B cell (primary cell): ENCODE measurements around the gene STAT1. TPM values are rescaled to one million over a fixed set of nuclear protein-coding genes. Genes with fewer than 3 reads are reported as not detected.
A peak's percentile ranks its signal among the peaks of the same experiment; 100 is the strongest.

Experiments used
- ATAC-seq: fragments of 200-7000 bp; cut with Tn5 transposase; one replicate; pipeline ENCODE4 v1.10.0; 2021; ENCODE audit warnings: low read depth, mild to moderate bottlenecking, moderate number of reproducible peaks, moderate library complexity
- CTCF ChIA-PET: fragments of 350-600 bp; sonication (Branson Sonifier 250); formaldehyde crosslinking; loops from one replicate; lab custom pipeline; 2021; ENCODE audit warnings: antibody characterized with exemption, inconsistent platforms; lab: Charles Lee
- POLR2A ChIA-PET: fragments of 350-600 bp; sonication (Branson Sonifier 250); formaldehyde crosslinking; loops from one replicate; lab custom pipeline; 2021; ENCODE audit warnings: antibody characterized with exemption; lab: Charles Lee
- DNase-seq: peaks from one replicate; pipeline ENCODE4 v3.0.0; 2013
- H2AFZ ChIP-seq: 2 replicates; pipeline ENCODE4 v1.6.1; 2012; ENCODE audit warnings: mild to moderate bottlenecking, low read depth, low read length; ENCODE audit not compliant: insufficient read depth, poor library complexity, severe bottlenecking
- H3K27ac ChIP-seq, 2 donors: 1 replicate in 1 of 2; 2 replicates in 1 of 2; pipeline ENCODE4 v1.5.1; 2012 to 2013; ENCODE audit warnings: low read length in 2 of 2, mild to moderate bottlenecking in 2 of 2, moderate library complexity in 1 of 2
- H3K27me3 ChIP-seq, 4 experiments: fragments of 200-600 bp in 1 of 4; sonication (generic) in 1 of 4; replicated peaks in 1 of 4; 1 replicate in 2 of 4; 2 replicates in 2 of 4; pipeline versions ENCODE4 v1.6.1 to v1.7.0; 2013 to 2016; ENCODE audit warnings: low read length in 3 of 4, mild to moderate bottlenecking in 2 of 4, mixed read lengths in 1 of 4, moderate library complexity in 1 of 4; ENCODE audit not compliant: insufficient read depth in 4 of 4, control insufficient read depth in 3 of 4; ENCODE audit errors: control extremely low read depth in 1 of 4
- H3K36me3 ChIP-seq, 2 experiments: replicated peaks in 1 of 2; 1 replicate in 1 of 2; 2 replicates in 1 of 2; pipeline versions ENCODE4 v1.6.1 to v1.7.1; 2013; ENCODE audit warnings: low read length in 1 of 2; ENCODE audit not compliant: insufficient read depth in 2 of 2, control insufficient read depth in 1 of 2; ENCODE audit errors: control extremely low read depth in 1 of 2, extremely low read depth in 1 of 2
- H3K4me1 ChIP-seq, 2 donors: fragments of 200-600 bp in 1 of 2; sonication (generic) in 1 of 2; 1 replicate in 1 of 2; 2 replicates in 1 of 2; pipeline versions ENCODE4 v1.5.1 to v1.6.1; 2013 to 2017; ENCODE audit warnings: low read length in 2 of 2; ENCODE audit not compliant: control insufficient read depth in 2 of 2, insufficient read depth in 2 of 2
- H3K4me2 ChIP-seq: replicated peaks from 2 replicates; pipeline ENCODE3; 2012; ENCODE audit warnings: mild to moderate bottlenecking, low read depth, low read length; ENCODE audit not compliant: poor library complexity, severe bottlenecking
- H3K4me3 ChIP-seq, 5 experiments: fragments of 200-600 bp in 1 of 5; sonication (generic) in 1 of 5; 1 replicate in 3 of 5; 2 replicates in 2 of 5; pipeline versions ENCODE4 v1.5.1 to v1.7.0; 2011 to 2016; ENCODE audit warnings: low read length in 4 of 5, mild to moderate bottlenecking in 4 of 5, low read depth in 2 of 5, control low read depth in 1 of 5, moderate library complexity in 1 of 5; ENCODE audit not compliant: insufficient read depth in 1 of 5; ENCODE audit errors: control extremely low read depth in 1 of 5, extremely low read depth in 1 of 5
- H3K79me2 ChIP-seq: fragments of 200-600 bp; sonication (generic); one replicate; pipeline ENCODE4 v1.6.0; 2016; ENCODE audit warnings: low read length; ENCODE audit not compliant: control insufficient read depth, insufficient read depth
- H3K9ac ChIP-seq: fragments of 200-600 bp; sonication (generic); 2 replicates; pipeline ENCODE4 v1.6.1; 2017; ENCODE audit warnings: mild to moderate bottlenecking, low read length, moderate library complexity
- H3K9me3 ChIP-seq, 3 donors: one replicate each; pipeline versions ENCODE4 v1.6.1 to v1.7.1; 2013; ENCODE audit warnings: low read length in 2 of 3; ENCODE audit not compliant: control insufficient read depth in 2 of 3, insufficient read depth in 1 of 3; ENCODE audit errors: control extremely low read depth in 1 of 3
- H4K20me1 ChIP-seq: 2 replicates; pipeline ENCODE4 v1.6.0; 2012; ENCODE audit warnings: mild to moderate bottlenecking, low read length; ENCODE audit not compliant: insufficient read depth, control insufficient read depth, poor library complexity, severe bottlenecking
- H3K27ac Mint-ChIP-seq: one replicate; pipeline ENCODE4 v1.8.0; 2021; ENCODE audit warnings: mixed read lengths
- H3K27me3 Mint-ChIP-seq: one replicate; pipeline ENCODE4 v1.8.0; 2021; ENCODE audit warnings: mixed read lengths
- H3K4me1 Mint-ChIP-seq: one replicate; pipeline ENCODE4 v1.8.0; 2021; ENCODE audit warnings: mixed read lengths
- H3K4me3 Mint-ChIP-seq: one replicate; pipeline ENCODE4 v1.8.0; 2021; ENCODE audit warnings: mixed read lengths
- H3K9me3 Mint-ChIP-seq: one replicate; pipeline ENCODE4 v1.8.0; 2022; ENCODE audit warnings: mixed read lengths; ENCODE audit not compliant: insufficient read depth
- CTCF ChIP-seq: fragments of 200-600 bp; IDR thresholded peaks from one replicate; pipeline ENCODE4 v1.8.0; 2022; ENCODE audit warnings: antibody characterized with exemption, mild to moderate bottlenecking
- EZH2 ChIP-seq: IDR thresholded peaks from 2 replicates; pipeline ENCODE4 v1.6.1; 2012; ENCODE audit warnings: borderline replicate concordance, low read depth, mild to moderate bottlenecking, moderate library complexity, low read length; ENCODE audit not compliant: insufficient read depth, poor library complexity, severe bottlenecking
- WGBS: methylation state at CpG from one replicate; pipeline ENCODE4 v1.1.5; 2013; ENCODE audit warnings: missing lambda C conversion rate; ENCODE audit not compliant: insufficient coverage; 5-methylcytosine and 5-hydroxymethylcytosine counted together
- intact Hi-C: fragments of 100-400 bp; cut with micrococcal nuclease; formaldehyde crosslinking; loops from one replicate; pipeline ENCODE4 v1.10.0; 2022
- polyA plus RNA-seq: library from polyadenylated mRNA; depleted of rRNA; stranded (reverse); fragments of >200 nt; gene quantifications from 2 replicates; pipeline ENCODE4 v1.2.3, GENCODE V29; 2012
- total RNA-seq, 2 donors: library from RNA; stranded (reverse); fragments of 120-200 nt in 1 of 2; gene quantifications; 1 replicate in 1 of 2; 2 replicates in 1 of 2; pipeline versions ENCODE4 v1.2.3 to v1.2.4, GENCODE V29; 2013 to 2022

STAT1 gene
- total and polyA plus RNA-seq, 2 donors (not counting 1 experiment from before 2014, with no cell fraction given) = 20.5 to 50.9 TPM

GRCh38 chr2:190943706-190944105, 70.3 kb downstream of the STAT1 start:
- H3K4me1 ChIP-seq = peaks cover 12 to 17% of the 10 kb centered on the region in 2 donors
- intact Hi-C loops = no loop called here

GRCh38 chr2:190942697-190943096, 71.3 kb downstream of the STAT1 start:
- Mint-ChIP-seq H3K4me1 (peaks cover 13% of the 10 kb centered on the region), H3K9me3 (no peaks in the 10 kb centered on the region), H3K4me3 (no peak overlapping the region), H3K27me3 (no peaks in the 10 kb centered on the region), H3K27ac (no peak overlapping the region)
- DNase-seq = no peak
- Histone ChIP-seq H3K36me3 (peaks cover 0 to 3% of the 10 kb centered on the region in 2 experiments), H3K4me2 (no peak overlapping the region), H3K27me3 (no peaks in the 10 kb centered on the region), H3K4me3 (no peak overlapping the region), H3K79me2 (no peaks in the 10 kb centered on the region), H3K9me3 (no peaks in the 10 kb centered on the region), H2AFZ (no peak overlapping the region), H3K4me1 (peaks cover 5 to 7% of the 10 kb centered on the region in 2 donors), H4K20me1 (no peaks in the 10 kb centered on the region), H3K9ac (no peak overlapping the region), H3K27ac (no peak overlapping the region)
- WGBS = 100% methylated on average over 1 of the region's 2 CpGs
- CTCF ChIA-PET = no interaction called here
- POLR2A ChIA-PET = no interaction called here
- intact Hi-C loops = no loop called here
- no peak for ATAC-seq
- TF ChIP-seq EZH2 = no peak
- no peak for TF ChIP-seq CTCF

More at GRCh38 chr2:190943706-190944105, 70.3 kb downstream of the STAT1 start:
- H3K9me3 Mint-ChIP-seq = no peaks in the 10 kb centered on the region
- Histone ChIP-seq H3K36me3 (peaks cover 0 to 3% of the 10 kb centered on the region in 2 experiments), H3K27me3 (no peaks in the 10 kb centered on the region), H4K20me1 (no peaks in the 10 kb centered on the region), H3K27ac (peak overlapping the region in 1 of 2 donors; percentile 14), H2AFZ (no peak overlapping the region), H3K9me3 (no peaks in the 10 kb centered on the region), H3K79me2 (no peaks in the 10 kb centered on the region), H3K4me2 (no peak overlapping the region), H3K4me3 (no peak overlapping the region), H3K9ac (no peak overlapping the region)
- TF ChIP-seq CTCF = no peak
- no peak for TF ChIP-seq EZH2
- ChIA-PET CTCF (no interaction called here), POLR2A (no interaction called here)
- no CpG with 5 or more reads among the region's 2 CpGs for WGBS
- H3K4me3 Mint-ChIP-seq = no peak overlapping the region
- no peak for DNase-seq
- no peaks in the 10 kb centered on the region for H3K27me3 Mint-ChIP-seq
- peaks cover 18% of the 10 kb centered on the region for H3K4me1 Mint-ChIP-seq
- ATAC-seq = no peak
- H3K27ac Mint-ChIP-seq = no peak overlapping the region
